Mesothelial cell of epicardium (in vitro differentiated cells): ENCODE data around the gene BBIP1. TPM values are rescaled to one million over a fixed set of nuclear protein-coding genes. Genes with fewer than 3 reads are reported as not detected.

Experiments used
- DNase-seq, 2 experiments: peaks; one replicate each; pipeline ENCODE4 v3.0.0; 2021; ENCODE audit warnings: low spot score in 2 of 2; ENCODE audit not compliant: unreplicated experiment in 2 of 2
- H3K27ac Mint-ChIP-seq: 2 replicates; pipeline ENCODE4 v1.8.0; 2021; ENCODE audit warnings: mixed read lengths
- H3K27me3 Mint-ChIP-seq: 2 replicates; pipeline ENCODE4 v1.8.0; 2021; ENCODE audit warnings: low read depth, mixed read lengths
- H3K36me3 Mint-ChIP-seq: 2 replicates; pipeline ENCODE4 v1.8.0; 2021; ENCODE audit warnings: mixed read lengths
- H3K4me1 Mint-ChIP-seq: 2 replicates; pipeline ENCODE4 v1.8.0; 2021; ENCODE audit warnings: mixed read lengths
- H3K4me3 Mint-ChIP-seq: 2 replicates; pipeline ENCODE4 v1.8.0; 2021; ENCODE audit warnings: mild to moderate bottlenecking, moderate library complexity, mixed read lengths
- H3K9me3 Mint-ChIP-seq: 2 replicates; pipeline ENCODE4 v1.8.0; 2021; ENCODE audit warnings: mixed read lengths
- CTCF ChIP-seq: fragments of 200-600 bp; sonication (generic); IDR thresholded peaks from one replicate; pipeline ENCODE4 v1.5.0; 2021; ENCODE audit warnings: antibody characterized with exemption; ENCODE audit not compliant: unreplicated experiment
- total RNA-seq: library from RNA; stranded (reverse); gene quantifications from 3 replicates; pipeline ENCODE4 v1.2.1, GENCODE V29; 2021

The BBIP1 gene
- total RNA-seq, 1 donor from 2014 or later: 16.3 TPM

GRCh38 chr10:110872984-110873923 lies 45.7 kb downstream of the BBIP1 start:
- no peak for TF ChIP-seq CTCF
- Mint-ChIP-seq H3K4me1 (peaks cover 29% of the 10 kb centered on the region), H3K36me3 (peaks cover 1% of the 10 kb centered on the region), H3K4me3 (peak overlapping the region; percentile 81), H3K9me3 (no peaks in the 10 kb centered on the region), H3K27me3 (no peaks in the 10 kb centered on the region), H3K27ac (peak overlapping the region; percentile 90)
- DNase-seq: no peak

- peak overlapping the region; percentile 90 for H3K27ac Mint-ChIP-seq
- H3K27me3 Mint-ChIP-seq: no peaks in the 10 kb centered on the region
- H3K4me1 Mint-ChIP-seq: peaks cover 32% of the 10 kb centered on the region
- peaks cover 1% of the 10 kb centered on the region for H3K36me3 Mint-ChIP-seq
- DNase-seq: peak; percentile 61 to 84
- TF ChIP-seq CTCF: no peak
- H3K4me3 Mint-ChIP-seq: peak overlapping the region; percentile 96
- H3K9me3 Mint-ChIP-seq: no peaks in the 10 kb centered on the region
Measured at GRCh38 chr10:110872145-110872983, 46.6 kb downstream of the BBIP1 start.

GRCh38 chr10:110871298-110872084 lies 47.5 kb downstream of the BBIP1 start, which contains the start of gene PDCD4:
Gene PDCD4 (plus strand): TSS chr10:110871928. CDS start chr10:110876028, 4,100 bp downstream.
- peak within 1 kb of the TSS; percentile 96 for H3K4me3 Mint-ChIP-seq
- peak within 1 kb of the TSS; percentile 98 for H3K27ac Mint-ChIP-seq
- peaks cover 36% of the 10 kb centered on the region for H3K4me1 Mint-ChIP-seq
- peak; percentile 99 to 100 for DNase-seq
- no peak for TF ChIP-seq CTCF
- H3K27me3 Mint-ChIP-seq: no peaks in the 10 kb centered on the region
- H3K36me3 Mint-ChIP-seq: no peaks in the 10 kb centered on the region
- no peaks in the 10 kb centered on the region for H3K9me3 Mint-ChIP-seq

GRCh38 chr10:110870823-110871297 lies 48.1 kb downstream of the BBIP1 start:
- no peaks in the 10 kb centered on the region for H3K27me3 Mint-ChIP-seq
- H3K27ac Mint-ChIP-seq: peak overlapping the region; percentile 98
- H3K36me3 Mint-ChIP-seq: no peaks in the 10 kb centered on the region
- TF ChIP-seq CTCF: no peak
- no peaks in the 10 kb centered on the region for H3K9me3 Mint-ChIP-seq
- no peak for DNase-seq
- peaks cover 43% of the 10 kb centered on the region for H3K4me1 Mint-ChIP-seq
- H3K4me3 Mint-ChIP-seq: peak overlapping the region; percentile 96

- Mint-ChIP-seq H3K27me3 (no peaks in the 10 kb centered on the region), H3K4me3 (no peak overlapping the region)
Measured at GRCh38 chr10:110868981-110869380, 50.0 kb downstream of the BBIP1 start.

More at GRCh38 chr10:110868981-110869380, 50.0 kb downstream of the BBIP1 start:
- peaks cover 50% of the 10 kb centered on the region for H3K4me1 Mint-ChIP-seq
- no peak for TF ChIP-seq CTCF
- H3K9me3 Mint-ChIP-seq: no peaks in the 10 kb centered on the region
- DNase-seq: no peak
- no peaks in the 10 kb centered on the region for H3K36me3 Mint-ChIP-seq
- H3K27ac Mint-ChIP-seq: no peak overlapping the region
